G401.6 (cell line): ENCODE measurements around the gene UROC1.

Source experiments
- FAIRE-seq: peaks from 2 replicates; lab custom pipeline; 2012; peaks lifted over from hg19 to GRCh38; lab: Jason Lieb, UNC

UROC1 gene

GRCh38 chr3:126516152-126516935, 1.2 kb downstream of the UROC1 start:
- no peak for FAIRE-seq

GRCh38 chr3:126515066-126515706, 2.4 kb downstream of the UROC1 start:
- no peak for FAIRE-seq

- no peak for FAIRE-seq
These were observed 3.4 kb downstream of the UROC1 start for GRCh38 chr3:126514161-126514560.

GRCh38 chr3:126512916-126513650, 4.5 kb downstream of the UROC1 start:
- no peak for FAIRE-seq

GRCh38 chr3:126512026-126512425, 5.5 kb downstream of the UROC1 start:
- FAIRE-seq: no peak

- no peak for FAIRE-seq
These were observed 6.3 kb downstream of the UROC1 start for GRCh38 chr3:126511291-126511690.

GRCh38 chr3:126510308-126510910, 7.2 kb downstream of the UROC1 start:
- FAIRE-seq: no peak

GRCh38 chr3:126509597-126510307, 7.8 kb downstream of the UROC1 start:
- no peak for FAIRE-seq

GRCh38 chr3:126508564-126508964, 9.0 kb downstream of the UROC1 start:
- FAIRE-seq: no peak

- FAIRE-seq: no peak
These were observed 9.7 kb downstream of the UROC1 start for GRCh38 chr3:126507886-126508285.

- no peak for FAIRE-seq
These were observed 13.9 kb downstream of the UROC1 start for GRCh38 chr3:126503701-126504100.

GRCh38 chr3:126502656-126503055, 14.9 kb downstream of the UROC1 start:
- no peak for FAIRE-seq

- FAIRE-seq: no peak
These were observed 15.8 kb downstream of the UROC1 start for GRCh38 chr3:126501736-126502135.

- FAIRE-seq: no peak
These were observed 16.5 kb downstream of the UROC1 start for GRCh38 chr3:126501054-126501453.

- no peak for FAIRE-seq
These were observed 17.6 kb downstream of the UROC1 start for GRCh38 chr3:126500016-126500415.

- FAIRE-seq: no peak
These were observed 18.2 kb downstream of the UROC1 start for GRCh38 chr3:126499401-126499800.

GRCh38 chr3:126498929-126499328, 18.6 kb downstream of the UROC1 start:
- no peak for FAIRE-seq

- FAIRE-seq: no peak
These were observed 19.1 kb downstream of the UROC1 start for GRCh38 chr3:126498461-126498860.

- FAIRE-seq: no peak
These were observed 19.6 kb downstream of the UROC1 start for GRCh38 chr3:126497956-126498355.

- FAIRE-seq: no peak
These were observed 20.4 kb downstream of the UROC1 start for GRCh38 chr3:126496894-126497850.

GRCh38 chr3:126495786-126496185, 21.8 kb downstream of the UROC1 start:
- no peak for FAIRE-seq
